NCI-H526 treated with DMSO at 0.1 percent for 48 hours (cell line): ENCODE results near the gene PEX19.

Experiments
- DNase-seq: peaks from one replicate; lab custom pipeline; 2025; lab: John Stamatoyannopoulos, UW

PEX19 gene

GRCh38 chr1:160238408-160238807 lies 46.5 kb downstream of the PEX19 start:
- no peak for DNase-seq

- DNase-seq = no peak
Observed at GRCh38 chr1:160237558-160237957, 47.4 kb downstream of the PEX19 start.

- DNase-seq = no peak
Observed at GRCh38 chr1:160236806-160237205, 48.1 kb downstream of the PEX19 start.

DNA sequence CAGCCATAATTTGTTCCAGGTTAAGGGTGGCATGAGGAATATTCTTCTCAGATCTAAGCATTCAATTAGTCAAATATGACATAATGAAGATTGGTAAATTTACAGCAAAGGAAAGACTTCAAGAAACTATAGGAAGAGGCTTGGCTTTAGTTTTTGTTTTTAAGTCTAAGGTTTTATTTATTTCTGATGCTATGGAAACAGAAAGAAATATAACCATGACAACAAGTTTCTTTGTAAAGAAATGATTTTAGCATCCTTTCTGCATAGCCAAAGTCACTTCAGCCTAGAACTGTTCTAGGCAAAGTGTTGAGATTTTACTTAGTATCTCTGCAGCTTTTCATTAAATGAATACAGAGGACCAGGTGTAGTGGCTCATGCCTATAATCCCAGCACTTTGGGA lies 52.0 kb downstream of the PEX19 start:
- DNase-seq = no peak

DNA sequence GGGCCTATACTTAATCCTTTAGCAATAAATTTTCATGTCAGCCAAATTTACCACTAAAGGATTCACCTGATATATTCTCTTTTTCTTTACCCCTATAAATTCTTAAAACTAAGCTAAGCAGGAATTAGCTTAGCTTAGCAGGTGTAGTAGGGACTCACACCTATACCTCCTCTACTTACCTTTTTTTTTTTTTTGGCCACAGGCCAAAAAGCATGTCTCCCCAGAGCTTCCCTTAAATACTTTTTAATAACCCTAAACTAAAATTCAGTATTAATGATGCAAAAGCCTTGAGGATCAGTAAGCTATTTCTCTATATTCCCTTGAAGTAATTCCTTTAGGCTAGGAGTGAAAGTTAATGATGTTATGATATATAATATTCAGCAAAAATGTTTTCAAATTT lies 56.5 kb downstream of the PEX19 start:
- no peak for DNase-seq

DNA sequence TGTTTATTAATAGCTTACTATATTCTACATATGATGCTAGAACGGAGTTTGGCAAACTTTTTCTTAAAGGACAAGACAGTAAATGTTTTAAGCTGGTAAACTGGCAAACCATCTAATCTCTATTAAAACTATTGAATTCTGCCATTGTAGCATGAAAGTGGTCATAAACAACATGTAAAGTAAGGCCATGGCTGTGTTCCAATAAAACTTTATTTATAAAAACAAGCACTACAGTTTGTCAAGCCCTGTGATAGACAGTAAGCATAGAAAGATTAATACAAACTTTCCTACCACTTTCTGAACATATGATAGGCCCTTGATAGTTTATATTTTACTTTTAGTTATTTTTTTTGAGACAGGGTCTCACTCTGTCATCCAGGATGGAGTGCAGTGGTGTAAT lies 57.4 kb downstream of the PEX19 start:
- no peak for DNase-seq

DNA sequence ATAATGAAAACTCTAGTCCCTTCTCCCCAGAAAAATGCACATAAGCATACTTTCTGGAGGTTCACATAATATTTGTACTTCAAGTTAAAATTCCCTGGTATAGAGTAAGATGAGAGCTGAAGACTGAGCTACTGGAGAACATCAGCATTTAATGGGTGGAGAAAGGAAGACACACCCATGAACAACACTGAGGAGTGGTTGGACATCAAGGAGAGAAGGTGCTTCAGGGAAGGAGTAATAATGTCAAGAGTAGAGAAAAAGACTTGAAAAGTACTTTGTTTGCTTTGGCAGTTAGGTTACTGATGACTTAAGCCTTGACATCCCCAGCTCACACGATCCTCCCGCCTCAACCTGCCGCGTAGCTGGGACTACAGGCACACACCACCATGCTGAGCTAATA lies 57.9 kb downstream of the PEX19 start:
- no peak for DNase-seq
